ENCODE data around the gene ARHGAP28. TPM values are rescaled to one million over a fixed set of nuclear protein-coding genes. Genes with fewer than 3 reads are reported as not detected.

Gene ARHGAP28
- total RNA-seq, 4 donors from 2014 or later: 2.5 to 11.1 (median 5.5) TPM

GRCh38 chr18:6960656-6961055 is 231.1 kb downstream of the ARHGAP28 start:
- Histone ChIP-seq H3K27ac (no peak overlapping the region), H3K4me3 (no peak overlapping the region), H3K9me3 (no peaks in the 10 kb centered on the region), H3K4me1 (no peaks in the 10 kb centered on the region), H3K27me3 (no peaks in the 10 kb centered on the region), H3K36me3 (no peaks in the 10 kb centered on the region)
- 60% methylated on average over 2 of the region's 2 CpGs for WGBS
- DNase-seq (ENCODE audit: low spot score in 2 of 2): no peak
- TF ChIP-seq EP300 (IDR thresholded peaks at IDR 0.05) (no peak), POLR2AphosphoS5 (IDR thresholded peaks at IDR 0.05) (no peak), CTCF (IDR thresholded peaks at IDR 0.05) (no peak), POLR2A (IDR thresholded peaks at IDR 0.05) (no peak)

DNA sequence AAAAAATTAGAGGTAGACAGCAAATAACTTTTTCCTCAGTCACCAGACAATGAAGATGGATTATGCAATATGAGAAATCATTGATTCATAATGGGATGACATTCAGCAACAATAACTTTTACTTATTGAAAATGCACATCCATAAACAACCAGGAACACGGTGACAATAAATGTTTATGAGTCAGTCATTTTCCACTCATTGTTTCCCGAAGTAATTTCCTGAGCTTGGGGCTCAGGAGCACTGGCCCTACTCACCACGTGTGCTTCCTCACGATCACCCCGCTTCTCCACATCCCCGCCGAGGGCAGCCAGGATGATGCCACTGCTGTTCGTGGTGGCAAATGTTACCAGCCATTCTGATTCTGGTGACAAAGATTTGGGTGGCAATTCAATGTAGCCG is 231.8 kb downstream of the ARHGAP28 start:
- TF ChIP-seq POLR2AphosphoS5 (IDR thresholded peaks at IDR 0.05) (no peak), EP300 (IDR thresholded peaks at IDR 0.05) (no peak), CTCF (IDR thresholded peaks at IDR 0.05) (no peak), POLR2A (IDR thresholded peaks at IDR 0.05) (no peak)
- WGBS: 88% methylated on average over 9 of the region's 9 CpGs
- no peak for DNase-seq (ENCODE audit: low spot score in 2 of 2)

GRCh38 chr18:6962571-6963451 is 233.3 kb downstream of the ARHGAP28 start:
- WGBS: 89% methylated on average over 9 of the region's 9 CpGs
- no peak for TF ChIP-seq POLR2A (IDR thresholded peaks at IDR 0.05)
- TF ChIP-seq CTCF (IDR thresholded peaks at IDR 0.05): no peak
- no peak for TF ChIP-seq POLR2AphosphoS5 (IDR thresholded peaks at IDR 0.05)
- no peak for TF ChIP-seq EP300 (IDR thresholded peaks at IDR 0.05)

More for the DNA sequence above, 231.8 kb downstream of the ARHGAP28 start:
- H3K4me1 ChIP-seq: no peaks in the 10 kb centered on the region
- no peaks in the 10 kb centered on the region for H3K36me3 ChIP-seq
- H3K27me3 ChIP-seq: no peaks in the 10 kb centered on the region
- H3K27ac ChIP-seq: no peak overlapping the region
- no peaks in the 10 kb centered on the region for H3K9me3 ChIP-seq
- H3K4me3 ChIP-seq: no peak overlapping the region

GRCh38 chr18:6963452-6964097 is 234.1 kb downstream of the ARHGAP28 start:
- Histone ChIP-seq H3K27ac (no peak overlapping the region), H3K9me3 (no peaks in the 10 kb centered on the region), H3K4me1 (no peaks in the 10 kb centered on the region), H3K36me3 (no peaks in the 10 kb centered on the region), H3K27me3 (no peaks in the 10 kb centered on the region), H3K4me3 (no peak overlapping the region)
- 86% methylated on average over 2 of the region's 2 CpGs for WGBS
- TF ChIP-seq EP300 (IDR thresholded peaks at IDR 0.05): no peak
- TF ChIP-seq POLR2A (IDR thresholded peaks at IDR 0.05): no peak
- TF ChIP-seq CTCF (IDR thresholded peaks at IDR 0.05): no peak
- no peak for TF ChIP-seq POLR2AphosphoS5 (IDR thresholded peaks at IDR 0.05)
- DNase-seq (ENCODE audit: low spot score in 2 of 2): no peak

More at GRCh38 chr18:6962571-6963451, 233.3 kb downstream of the ARHGAP28 start:
- Histone ChIP-seq H3K4me1 (no peaks in the 10 kb centered on the region), H3K4me3 (no peak overlapping the region), H3K9me3 (no peaks in the 10 kb centered on the region), H3K36me3 (no peaks in the 10 kb centered on the region), H3K27ac (no peak overlapping the region), H3K27me3 (no peaks in the 10 kb centered on the region)
- DNase-seq (ENCODE audit: low spot score in 2 of 2): no peak
